MM.1S (cell line): Measurements from ENCODE around the gene ZBTB8A.

Experiments
- CTCF ChIP-seq: fragments of 300-600 bp; sonication (generic); IDR thresholded peaks from 2 replicates; pipeline ENCODE4 v1.5.1; 2016; ENCODE audit warnings: antibody characterized with exemption, low read length, mixed read lengths
- EZH2 ChIP-seq: fragments of 300-600 bp; sonication (generic); optimal IDR thresholded peaks from 2 replicates; pipeline ENCODE3; 2017; ENCODE audit warnings: low read depth, mild to moderate bottlenecking, antibody characterized with exemption, low read length, mixed read lengths

GRCh38 chr1:32546611-32547010, 7.4 kb downstream of the ZBTB8A start:
- TF ChIP-seq CTCF (no peak), EZH2 (no peak)
